ENCODE measurements around the gene ARID4B.

The ARID4B gene

DNA sequence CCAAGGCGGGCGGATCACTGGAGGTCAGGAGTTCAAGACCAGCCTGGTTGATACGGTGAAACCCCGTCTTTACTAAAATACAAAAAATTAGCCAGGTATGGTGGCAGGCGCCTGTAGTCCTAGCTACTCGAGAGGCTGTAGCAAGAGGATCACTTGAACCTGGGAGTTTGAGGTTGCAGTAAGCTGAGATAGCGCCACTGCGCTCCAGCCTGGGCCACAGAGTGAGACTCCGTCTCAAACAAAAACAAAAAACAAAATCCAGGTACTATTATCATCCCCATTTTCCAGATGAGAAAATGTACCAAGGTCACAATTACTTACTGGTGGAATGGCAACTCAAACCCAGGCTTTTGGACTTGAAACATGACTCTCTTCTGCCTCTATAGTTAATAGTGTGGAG, 203.9 kb downstream of the ARID4B start:
- DNase-seq, result no peak

- no peak for DNase-seq
Observed at GRCh38 chr1:235122348-235122747, 205.6 kb downstream of the ARID4B start.
